Rectal smooth muscle tissue (tissue), 1 donor: ENCODE results near the gene TP63.
"Not testable (repeated sequence)": the region's sequence is repeated elsewhere in the genome, so short reads cannot be mapped to it uniquely, and the experiment has no call there.

Source experiments
- H3K27ac ChIP-seq: one replicate; pipeline ENCODE4 v1.7.0; 2013; ENCODE audit warnings: low read depth, low read length, inconsistent platforms
- H3K27me3 ChIP-seq: one replicate; pipeline ENCODE4 v1.7.0; 2013; ENCODE audit warnings: low read length; ENCODE audit not compliant: control insufficient read depth, insufficient read depth
- H3K36me3 ChIP-seq: one replicate; pipeline ENCODE4 v1.7.0; 2013; ENCODE audit warnings: low read length; ENCODE audit not compliant: control insufficient read depth, insufficient read depth
- H3K4me1 ChIP-seq: one replicate; pipeline ENCODE4 v1.7.0; 2013; ENCODE audit warnings: low read length; ENCODE audit not compliant: control insufficient read depth, insufficient read depth
- H3K4me3 ChIP-seq: one replicate; pipeline ENCODE4 v1.7.0; 2013; ENCODE audit warnings: low read length
- H3K9ac ChIP-seq: one replicate; pipeline ENCODE4 v1.7.0; 2013; ENCODE audit warnings: low read length

The TP63 gene

GRCh38 chr3:189631373-189631408, at the start of gene TP63:
Gene TP63, plus strand, starts transcription at chr3:189631389. Its CDS starts 127 bp downstream, at chr3:189631516.
- H3K9ac ChIP-seq = no peak within 1 kb of the TSS
- no peaks in the 10 kb centered on the region for H3K36me3 ChIP-seq
- H3K4me1 ChIP-seq = no peaks in the 10 kb centered on the region
- H3K27ac ChIP-seq = no peak within 1 kb of the TSS
- no peak within 1 kb of the TSS for H3K4me3 ChIP-seq
- no peaks in the 10 kb centered on the region for H3K27me3 ChIP-seq

- H3K36me3 ChIP-seq = no peaks in the 10 kb centered on the region
- no peak overlapping the region for H3K9ac ChIP-seq
- no peaks in the 10 kb centered on the region for H3K4me1 ChIP-seq
- H3K4me3 ChIP-seq = no peak overlapping the region
- H3K27ac ChIP-seq = no peak overlapping the region
- no peaks in the 10 kb centered on the region for H3K27me3 ChIP-seq
Measured at GRCh38 chr3:189582179-189582578, 49.0 kb upstream of the TP63 start.

- H3K27ac ChIP-seq = no peak overlapping the region
Measured at GRCh38 chr3:189584645-189585044, 46.5 kb upstream of the TP63 start.

GRCh38 chr3:189586941-189587663, 44.1 kb upstream of the TP63 start:
- no peak overlapping the region for H3K27ac ChIP-seq
- H3K27me3 ChIP-seq = no peaks in the 10 kb centered on the region

More at GRCh38 chr3:189584645-189585044, 46.5 kb upstream of the TP63 start:
- Histone ChIP-seq H3K36me3 (no peaks in the 10 kb centered on the region), H3K4me1 (no peaks in the 10 kb centered on the region), H3K27me3 (no peaks in the 10 kb centered on the region), H3K4me3 (no peak overlapping the region), H3K9ac (no peak overlapping the region)

GRCh38 chr3:189587664-189588040, 43.5 kb upstream of the TP63 start:
- no peaks in the 10 kb centered on the region for H3K4me1 ChIP-seq
- H3K9ac ChIP-seq = no peak overlapping the region
- H3K27me3 ChIP-seq = no peaks in the 10 kb centered on the region
- H3K36me3 ChIP-seq = no peaks in the 10 kb centered on the region
- no peak overlapping the region for H3K4me3 ChIP-seq
- no peak overlapping the region for H3K27ac ChIP-seq

More at GRCh38 chr3:189586941-189587663, 44.1 kb upstream of the TP63 start:
- Histone ChIP-seq H3K4me1 (no peaks in the 10 kb centered on the region), H3K9ac (no peak overlapping the region), H3K4me3 (no peak overlapping the region), H3K36me3 (no peaks in the 10 kb centered on the region)

- Histone ChIP-seq H3K4me1 (no peaks in the 10 kb centered on the region), H3K27me3 (no peaks in the 10 kb centered on the region), H3K4me3 (no peak overlapping the region), H3K27ac (no peak overlapping the region), H3K9ac (no peak overlapping the region), H3K36me3 (no peaks in the 10 kb centered on the region)
Measured at GRCh38 chr3:189588070-189588469, 43.1 kb upstream of the TP63 start.

GRCh38 chr3:189588475-189589178, 42.6 kb upstream of the TP63 start:
- H3K4me1 ChIP-seq = no peaks in the 10 kb centered on the region
- H3K27me3 ChIP-seq = no peaks in the 10 kb centered on the region
- H3K27ac ChIP-seq = no peak overlapping the region
- no peaks in the 10 kb centered on the region for H3K36me3 ChIP-seq
- H3K9ac ChIP-seq = no peak overlapping the region
- no peak overlapping the region for H3K4me3 ChIP-seq

GRCh38 chr3:189589179-189589569, 42.0 kb upstream of the TP63 start:
- Histone ChIP-seq H3K27ac (no peak overlapping the region), H3K9ac (no peak overlapping the region)

GRCh38 chr3:189590223-189590622, 41.0 kb upstream of the TP63 start:
- Histone ChIP-seq H3K27ac (no peak overlapping the region), H3K27me3 (no peaks in the 10 kb centered on the region), H3K36me3 (no peaks in the 10 kb centered on the region), H3K4me1 (no peaks in the 10 kb centered on the region), H3K9ac (no peak overlapping the region), H3K4me3 (no peak overlapping the region)

More at GRCh38 chr3:189589179-189589569, 42.0 kb upstream of the TP63 start:
- Histone ChIP-seq H3K27me3 (no peaks in the 10 kb centered on the region), H3K36me3 (no peaks in the 10 kb centered on the region), H3K4me1 (no peaks in the 10 kb centered on the region), H3K4me3 (no peak overlapping the region)

GRCh38 chr3:189593581-189593980, 37.6 kb upstream of the TP63 start:
- no peak overlapping the region for H3K4me3 ChIP-seq
- H3K9ac ChIP-seq = no peak overlapping the region
- no peaks in the 10 kb centered on the region for H3K36me3 ChIP-seq
- H3K27ac ChIP-seq = no peak overlapping the region
- no peaks in the 10 kb centered on the region for H3K27me3 ChIP-seq
- H3K4me1 ChIP-seq = no peaks in the 10 kb centered on the region

- H3K4me1 ChIP-seq, H3K9ac ChIP-seq, H3K27me3 ChIP-seq, H3K27ac ChIP-seq, H3K36me3 ChIP-seq, H3K4me3 ChIP-seq: not testable (repeated sequence)
Measured at GRCh38 chr3:189596078-189596979, 34.9 kb upstream of the TP63 start.

GRCh38 chr3:189597918-189598317, 33.3 kb upstream of the TP63 start:
- Histone ChIP-seq H3K27ac (no peak overlapping the region), H3K4me1 (no peaks in the 10 kb centered on the region), H3K36me3 (no peaks in the 10 kb centered on the region), H3K27me3 (no peaks in the 10 kb centered on the region), H3K9ac (no peak overlapping the region), H3K4me3 (no peak overlapping the region)
